ENCODE data around the gene LRRN2. TPM values are rescaled to one million over a fixed set of nuclear protein-coding genes. Genes with fewer than 3 reads are reported as not detected.

The LRRN2 gene
- total RNA-seq, 1 experiment from 2014 or later, result 4.6 TPM

- TF ChIP-seq EZH2 (IDR thresholded peaks at IDR 0.05; ENCODE audit: low read depth), result no peak
- TF ChIP-seq CTCF (conservative IDR thresholded peaks at IDR 0.05), result no peak
- intact Hi-C loops (cut with micrococcal nuclease; ENCODE audit: unreplicated experiment), result loop anchor here (5.0 kb wide), 2 partner anchors 37 to 138 kb away; no protein-coding TSS in a partner anchor
- no TSS peak for BruUV-seq (replicated peaks)
- Histone ChIP-seq H3K36me3 (ENCODE audit: low read depth) (no peaks in the 10 kb centered on the region), H3K79me2 (ENCODE audit: low read depth) (no peaks in the 10 kb centered on the region), H3K9me3 (ENCODE audit: insufficient read depth, low read depth) (no peaks in the 10 kb centered on the region; the same call in 1 of the 2 replicates), H3K4me1 (replicated peaks; ENCODE audit: insufficient read depth) (peaks cover 46% of the 10 kb centered on the region), H4K20me1 (ENCODE audit: insufficient read depth) (no peaks in the 10 kb centered on the region), H2AFZ (no peak overlapping the region), H3K9me2 (ENCODE audit: insufficient read depth) (no peaks in the 10 kb centered on the region), H3F3A (ENCODE audit: insufficient read depth, low read depth) (peaks cover 38% of the 10 kb centered on the region; the same call in 1 of the 2 replicates), H3K27me3 (ENCODE audit: insufficient read depth, low read depth) (peaks cover 3% of the 10 kb centered on the region; the same call in 1 of the 2 replicates), H3K27ac (no peak overlapping the region), H3K4me2 (no peak overlapping the region), H3K4me3 (no peak overlapping the region)
- ChIA-PET POLR2A (ENCODE audit: unreplicated experiment) (no interaction called here), CTCF (interaction anchor here (0.6 kb wide), 1 partner anchor 139 kb away, joined by 3 read pairs; no protein-coding TSS in a partner anchor)
- no peak for DNase-seq
These were observed 60.8 kb downstream of the LRRN2 start for GRCh38 chr1:204624631-204625216.

- intact Hi-C loops (cut with micrococcal nuclease; ENCODE audit: unreplicated experiment), result loop anchor here (5.0 kb wide), 2 partner anchors 37 to 138 kb away; no protein-coding TSS in a partner anchor
- POLR2A ChIA-PET (ENCODE audit: unreplicated experiment), result interaction anchor here (0.5 kb wide), 1 partner anchor 880 kb away, joined by 4 read pairs; the partner anchor contains the start of gene CDK18
- Histone ChIP-seq H3K4me3 (no peak overlapping the region), H3K36me3 (ENCODE audit: low read depth) (no peaks in the 10 kb centered on the region), H3K9me3 (ENCODE audit: insufficient read depth, low read depth) (no peaks in the 10 kb centered on the region; the same call in 1 of the 2 replicates), H3K4me2 (peak overlapping the region; percentile 63), H2AFZ (no peak overlapping the region), H3K79me2 (ENCODE audit: low read depth) (no peaks in the 10 kb centered on the region), H3F3A (ENCODE audit: insufficient read depth, low read depth) (peaks cover 38% of the 10 kb centered on the region; the same call in 1 of the 2 replicates), H4K20me1 (ENCODE audit: insufficient read depth) (no peaks in the 10 kb centered on the region), H3K4me1 (replicated peaks; ENCODE audit: insufficient read depth) (peaks cover 46% of the 10 kb centered on the region), H3K9me2 (ENCODE audit: insufficient read depth) (no peaks in the 10 kb centered on the region), H3K27ac (no peak overlapping the region), H3K27me3 (ENCODE audit: insufficient read depth, low read depth) (peaks cover 3% of the 10 kb centered on the region; the same call in 1 of the 2 replicates)
- DNase-seq, result no peak
- CTCF ChIA-PET, result interaction anchor here (0.5 to 1.2 kb wide), 3 partner anchors 85 to 677 kb away, joined by 3 to 17 read pairs (median 3); no protein-coding TSS in a partner anchor
- TF ChIP-seq CTCF (conservative IDR thresholded peaks at IDR 0.05), result no peak; the same call in 1 of the 2 replicates
- no peak for TF ChIP-seq EZH2 (IDR thresholded peaks at IDR 0.05; ENCODE audit: low read depth)
- no TSS peak for BruUV-seq (replicated peaks)
These were observed 61.6 kb downstream of the LRRN2 start for GRCh38 chr1:204623894-204624361.

GRCh38 chr1:204623365-204623893 lies 62.1 kb downstream of the LRRN2 start:
- Histone ChIP-seq H2AFZ (no peak overlapping the region), H3K9me3 (ENCODE audit: insufficient read depth, low read depth) (no peaks in the 10 kb centered on the region), H3K27ac (no peak overlapping the region), H3K4me1 (replicated peaks; ENCODE audit: insufficient read depth) (peaks cover 46% of the 10 kb centered on the region), H3K4me3 (no peak overlapping the region), H3K4me2 (peak overlapping the region; percentile 63), H4K20me1 (ENCODE audit: insufficient read depth) (no peaks in the 10 kb centered on the region), H3K27me3 (ENCODE audit: insufficient read depth, low read depth) (peaks cover 3% of the 10 kb centered on the region; the same call in 1 of the 2 replicates), H3K79me2 (ENCODE audit: low read depth) (no peaks in the 10 kb centered on the region), H3F3A (ENCODE audit: insufficient read depth, low read depth) (peaks cover 38% of the 10 kb centered on the region; the same call in 1 of the 2 replicates), H3K36me3 (ENCODE audit: low read depth) (no peaks in the 10 kb centered on the region), H3K9me2 (ENCODE audit: insufficient read depth) (no peaks in the 10 kb centered on the region)
- POLR2A ChIA-PET (ENCODE audit: unreplicated experiment), result interaction anchor here (0.5 to 0.6 kb wide), 2 partner anchors 881 to 969 kb away, joined by 3 to 4 read pairs; partner anchors contain the start of gene CDK18
- DNase-seq, result peak; percentile 80 to 86
- BruUV-seq (replicated peaks), result no TSS peak
- intact Hi-C loops (cut with micrococcal nuclease; ENCODE audit: unreplicated experiment), result loop anchor here (5.0 kb wide), 2 partner anchors 36 to 139 kb away; no protein-coding TSS in a partner anchor
- CTCF ChIA-PET, result interaction anchor here (0.5 to 1.2 kb wide), 3 partner anchors 85 to 677 kb away, joined by 3 to 17 read pairs (median 3); no protein-coding TSS in a partner anchor
- TF ChIP-seq CTCF (conservative IDR thresholded peaks at IDR 0.05), result no peak

All from PC-9 (cell line).